Measurements from ENCODE around the gene SYNDIG1. TPM values are rescaled to one million over a fixed set of nuclear protein-coding genes. Genes with fewer than 3 reads are reported as not detected.

The SYNDIG1 gene
- total RNA-seq, 2 donors from 2014 or later, result 0.12 to 0.45 TPM

GRCh38 chr20:24672181-24672880 is 202.9 kb downstream of the SYNDIG1 start:
- intact Hi-C loops (cut with DNase I, micrococcal nuclease), result no loop called here
- ATAC-seq (no peak), DNase-seq (no peak)

GRCh38 chr20:24672886-24673677 is 203.7 kb downstream of the SYNDIG1 start:
- DNase-seq, result no peak
- ATAC-seq, result no peak

GRCh38 chr20:24673678-24674570 is 204.5 kb downstream of the SYNDIG1 start:
- DNase-seq (no peak), ATAC-seq (no peak)
- intact Hi-C loops (cut with DNase I, micrococcal nuclease), result no loop called here

More at GRCh38 chr20:24672886-24673677, 203.7 kb downstream of the SYNDIG1 start:
- intact Hi-C loops (cut with DNase I, micrococcal nuclease), result no loop called here

GRCh38 chr20:24674921-24675605 is 205.6 kb downstream of the SYNDIG1 start:
- DNase-seq (no peak), ATAC-seq (no peak)
- intact Hi-C loops (cut with DNase I, micrococcal nuclease), result no loop called here

- intact Hi-C loops (cut with DNase I, micrococcal nuclease), result no loop called here
- no peak for ATAC-seq
Observed at GRCh38 chr20:24675651-24676352, 206.4 kb downstream of the SYNDIG1 start.

GRCh38 chr20:24676353-24676977 is 207.0 kb downstream of the SYNDIG1 start:
- DNase-seq (no peak), ATAC-seq (no peak)
- intact Hi-C loops (cut with DNase I, micrococcal nuclease), result no loop called here

More at GRCh38 chr20:24675651-24676352, 206.4 kb downstream of the SYNDIG1 start:
- DNase-seq, result no peak

GRCh38 chr20:24676978-24677370 is 207.5 kb downstream of the SYNDIG1 start:
- ATAC-seq, result no peak
- intact Hi-C loops (cut with DNase I, micrococcal nuclease), result no loop called here

GRCh38 chr20:24677626-24678315 is 208.3 kb downstream of the SYNDIG1 start:
- no peak for ATAC-seq
- DNase-seq, result no peak
- intact Hi-C loops (cut with DNase I, micrococcal nuclease), result no loop called here

More at GRCh38 chr20:24676978-24677370, 207.5 kb downstream of the SYNDIG1 start:
- no peak for DNase-seq

- DNase-seq (no peak), ATAC-seq (no peak)
- intact Hi-C loops (cut with DNase I, micrococcal nuclease), result no loop called here
Observed at GRCh38 chr20:24678351-24679106, 209.1 kb downstream of the SYNDIG1 start.

- ATAC-seq (no peak), DNase-seq (no peak)
- intact Hi-C loops (cut with DNase I, micrococcal nuclease), result no loop called here
Observed at GRCh38 chr20:24679448-24680047, 210.1 kb downstream of the SYNDIG1 start.

- ATAC-seq (no peak), DNase-seq (no peak)
- intact Hi-C loops (cut with DNase I, micrococcal nuclease), result no loop called here
Observed at GRCh38 chr20:24681634-24682495, 212.4 kb downstream of the SYNDIG1 start.

- no peak for DNase-seq
- intact Hi-C loops (cut with DNase I, micrococcal nuclease), result no loop called here
- no peak for ATAC-seq
Observed at GRCh38 chr20:24682496-24682985, 213.1 kb downstream of the SYNDIG1 start.

GRCh38 chr20:24683676-24684075 is 214.2 kb downstream of the SYNDIG1 start:
- ATAC-seq (no peak), DNase-seq (no peak)
- intact Hi-C loops (cut with DNase I, micrococcal nuclease), result no loop called here

- DNase-seq (no peak), ATAC-seq (no peak)
- intact Hi-C loops (cut with DNase I, micrococcal nuclease), result no loop called here
Observed at GRCh38 chr20:24684421-24684871, 215.0 kb downstream of the SYNDIG1 start.

All from left colon (tissue), 2 donors.